IMR-90 (cell line): ENCODE data around the gene STARD3. TPM values are rescaled to one million over a fixed set of nuclear protein-coding genes. Genes with fewer than 3 reads are reported as not detected.
A peak's percentile ranks its signal among the peaks of the same experiment; 100 is the strongest.

Experiments used
- ATAC-seq: fragments of 200-7000 bp; cut with Tn5 transposase; 2 replicates; pipeline ENCODE4 v1.9.1; 2020; ENCODE audit warnings: low read depth, mild to moderate bottlenecking, moderate library complexity
- BruUV-seq: library from RNA; stranded (reverse); fragments of 400-500 nt; replicated peaks from 2 replicates; lab custom pipeline; 2021; lab: Mats Ljungman, UMichigan
- CTCF ChIA-PET: fragments of 300-600 bp; formaldehyde crosslinking; extraction: SDS; loops from one replicate; lab custom pipeline; 2021; ENCODE audit warnings: antibody characterized with exemption; lab: Yijun Ruan, JAX
- POLR2A ChIA-PET: fragments of 300-600 bp; sonication (Branson Sonifier 250); formaldehyde crosslinking; loops from one replicate; lab custom pipeline; 2022; ENCODE audit warnings: antibody characterized with exemption; ENCODE audit not compliant: unreplicated experiment; lab: Charles Lee
- DNase-seq: peaks from one replicate; pipeline ENCODE4 v3.0.0; 2013
- H2AFZ ChIP-seq: replicated peaks from 2 replicates; pipeline ENCODE3; 2013; ENCODE audit warnings: low read length, mild to moderate bottlenecking; ENCODE audit not compliant: poor library complexity
- H2AK5ac ChIP-seq: 2 replicates; pipeline ENCODE4 v1.6.1; 2013; ENCODE audit warnings: low read depth, low read length, inconsistent platforms
- H2AK9ac ChIP-seq: replicated peaks from 2 replicates; pipeline ENCODE3; 2013; ENCODE audit warnings: mild to moderate bottlenecking, low read depth, low read length, moderate library complexity; ENCODE audit not compliant: poor library complexity
- H2BK120ac ChIP-seq: 2 replicates; pipeline ENCODE4 v1.6.1; 2013; ENCODE audit warnings: low read depth, low read length, inconsistent platforms
- H2BK15ac ChIP-seq: 3 replicates; pipeline ENCODE4 v1.6.1; 2013; ENCODE audit warnings: low read depth, low read length, inconsistent platforms
- H2BK20ac ChIP-seq: 2 replicates; pipeline ENCODE4 v1.6.1; 2013; ENCODE audit warnings: low read depth, mild to moderate bottlenecking, inconsistent platforms, low read length, moderate library complexity
- H2BK5ac ChIP-seq: 2 replicates; pipeline ENCODE4 v1.6.1; 2013; ENCODE audit warnings: mild to moderate bottlenecking, low read depth, low read length, inconsistent platforms; ENCODE audit not compliant: poor library complexity, severe bottlenecking
- H3K14ac ChIP-seq: replicated peaks from 2 replicates; pipeline ENCODE4 v1.6.1; 2013; ENCODE audit warnings: low read depth, low read length, inconsistent platforms
- H3K18ac ChIP-seq: 2 replicates; pipeline ENCODE4 v1.6.1; 2013; ENCODE audit warnings: low read depth, low read length, control low read depth
- H3K23ac ChIP-seq: 2 replicates; pipeline ENCODE4 v1.6.1; 2013; ENCODE audit warnings: low read depth, low read length, inconsistent platforms
- H3K27ac ChIP-seq: 2 replicates; pipeline ENCODE4 v1.5.1; 2013; ENCODE audit warnings: mild to moderate bottlenecking, control low read depth, low read length; ENCODE audit not compliant: insufficient read depth
- H3K27me3 ChIP-seq: 2 replicates; pipeline ENCODE4 v1.6.1; 2013; ENCODE audit warnings: low read length; ENCODE audit not compliant: control insufficient read depth, insufficient read depth
- H3K36me3 ChIP-seq: 2 replicates; pipeline ENCODE4 v1.6.1; 2013; ENCODE audit warnings: low read length, mixed read lengths; ENCODE audit not compliant: control insufficient read depth, insufficient read depth
- H3K4ac ChIP-seq: 2 replicates; pipeline ENCODE4 v1.6.1; 2013; ENCODE audit warnings: low read depth, low read length, inconsistent platforms
- H3K4me1 ChIP-seq: 2 replicates; pipeline ENCODE4 v1.6.1; 2013; ENCODE audit warnings: low read length, mixed read lengths; ENCODE audit not compliant: control insufficient read depth, insufficient read depth
- H3K4me2 ChIP-seq: 2 replicates; pipeline ENCODE4 v1.6.1; 2013; ENCODE audit warnings: low read depth, mild to moderate bottlenecking, control low read depth, low read length, moderate library complexity
- H3K4me3 ChIP-seq: 2 replicates; pipeline ENCODE4 v1.5.1; 2013; ENCODE audit warnings: low read depth, mild to moderate bottlenecking, control low read depth, low read length, moderate library complexity; ENCODE audit not compliant: insufficient read depth
- H3K56ac ChIP-seq: 2 replicates; pipeline ENCODE4 v1.6.1; 2013; ENCODE audit warnings: low read length, inconsistent platforms; ENCODE audit not compliant: insufficient read depth; ENCODE audit errors: extremely low read depth
- H3K79me1 ChIP-seq, 2 experiments: 2 replicates each; pipeline ENCODE4 v1.6.1; 2013; ENCODE audit warnings: low read length in 2 of 2, inconsistent platforms in 1 of 2, low read depth in 1 of 2
- H3K9ac ChIP-seq: 2 replicates; pipeline ENCODE4 v1.6.1; 2013; ENCODE audit warnings: low read depth, low read length, control low read depth
- H3K9me1 ChIP-seq: 2 replicates; pipeline ENCODE4 v1.6.1; 2013; ENCODE audit warnings: low read length, inconsistent platforms; ENCODE audit not compliant: insufficient read depth
- H3K9me3 ChIP-seq: 2 replicates; pipeline ENCODE4 v1.6.1; 2013; ENCODE audit warnings: low read length; ENCODE audit not compliant: control insufficient read depth, insufficient read depth
- H4K20me1 ChIP-seq: 2 replicates; pipeline ENCODE4 v1.6.1; 2013; ENCODE audit warnings: low read length, inconsistent platforms; ENCODE audit not compliant: insufficient read depth
- H4K5ac ChIP-seq: 2 replicates; pipeline ENCODE4 v1.6.1; 2013; ENCODE audit warnings: mild to moderate bottlenecking, low read depth, low read length, control low read depth
- H4K8ac ChIP-seq, 2 experiments: 2 replicates each; pipeline ENCODE4 v1.6.1; 2013; ENCODE audit warnings: low read depth in 2 of 2, low read length in 2 of 2, control low read depth in 1 of 2, inconsistent platforms in 1 of 2
- H4K91ac ChIP-seq: 2 replicates; pipeline ENCODE4 v1.6.1; 2013; ENCODE audit warnings: low read depth, low read length, inconsistent platforms; ENCODE audit not compliant: insufficient read depth
- BHLHE40 ChIP-seq: fragments of 150-350 bp; IDR thresholded peaks from 2 replicates; pipeline ENCODE4 v1.6.1; 2016; ENCODE audit warnings: mild to moderate bottlenecking, low read depth, low read length
- CEBPB ChIP-seq: IDR thresholded peaks from 2 replicates; pipeline ENCODE4 v1.6.1; 2012; ENCODE audit warnings: low read depth, low read length, improper control_type of control experiment
- CHD1 ChIP-seq: IDR thresholded peaks from 2 replicates; pipeline ENCODE4 v1.6.1; 2012; ENCODE audit warnings: low read depth, low read length, improper control_type of control experiment
- FOS ChIP-seq: fragments of 150-350 bp; IDR thresholded peaks from 2 replicates; pipeline ENCODE4 v1.6.1; 2016; ENCODE audit warnings: low read depth, low read length
- MXI1 ChIP-seq: IDR thresholded peaks from 2 replicates; pipeline ENCODE4 v1.6.1; 2012; ENCODE audit warnings: low read depth, mild to moderate bottlenecking, low read length, moderate library complexity, borderline replicate concordance
- NFE2L2 ChIP-seq: fragments of 150-350 bp; IDR thresholded peaks from 2 replicates; pipeline ENCODE4 v1.6.1; 2016; ENCODE audit warnings: low read depth, mild to moderate bottlenecking, low read length
- POLR2A ChIP-seq: IDR thresholded peaks from 2 replicates; pipeline ENCODE4 v1.6.1; 2012; ENCODE audit warnings: mild to moderate bottlenecking, low read depth, low read length
- RAD21 ChIP-seq: IDR thresholded peaks from 2 replicates; pipeline ENCODE4 v1.6.1; 2012; ENCODE audit warnings: low read length, improper control_type of control experiment
- RCOR1 ChIP-seq: IDR thresholded peaks from 2 replicates; pipeline ENCODE4 v1.6.1; 2012; ENCODE audit warnings: mild to moderate bottlenecking, low read length, improper control_type of control experiment; ENCODE audit not compliant: insufficient replicate concordance
- RFX5 ChIP-seq: IDR thresholded peaks from 2 replicates; pipeline ENCODE4 v1.8.0; 2012; ENCODE audit warnings: low read depth, mild to moderate bottlenecking, low read length, moderate library complexity
- SMC3 ChIP-seq: fragments of 150-350 bp; IDR thresholded peaks from 2 replicates; pipeline ENCODE4 v1.6.1; 2016; ENCODE audit warnings: low read depth, mild to moderate bottlenecking, antibody characterized with exemption, low read length, moderate library complexity
- USF2 ChIP-seq: fragments of 150-350 bp; IDR thresholded peaks from 2 replicates; pipeline ENCODE4 v1.6.1; 2017; ENCODE audit warnings: mild to moderate bottlenecking, antibody characterized with exemption, low read length, low read depth
- WGBS, 2 experiments: methylation state at CpG; one replicate each; pipeline versions ENCODE4 v1.1.5 to v1.1.7; 2013; ENCODE audit warnings: missing lambda C conversion rate in 2 of 2; ENCODE audit not compliant: insufficient read length in 1 of 2; ENCODE audit errors: extremely low coverage in 2 of 2; 5-methylcytosine and 5-hydroxymethylcytosine counted together
- dilution Hi-C: fragments of 300-500 bp; cut with HindIII; formaldehyde crosslinking; loops from one replicate; pipeline ENCODE4 v1.14.3; 2018; ENCODE audit warnings: low sequenced_read_pairs; ENCODE audit not compliant: unreplicated experiment
- in situ Hi-C: fragments of 300-500 bp; cut with MboI; formaldehyde crosslinking; loops from 3 replicates; pipeline ENCODE4 v1.14.3; 2019; ENCODE audit warnings: low sequenced_read_pairs, inconsistent platforms, mixed read lengths
- intact Hi-C: fragments of 100-400 bp; cut with micrococcal nuclease; formaldehyde crosslinking; loops from 2 replicates; pipeline ENCODE4 v1.10.0; 2022
- polyA plus RNA-seq, 3 experiments: library from polyadenylated mRNA; depleted of rRNA; stranded (reverse); fragments of >200 nt; gene quantifications; 2 replicates each; pipeline ENCODE4 v1.2.3, GENCODE V29; 2012; ENCODE audit warnings: low replicate concordance in 1 of 3
- total RNA-seq: library from RNA; depleted of rRNA; stranded (reverse); fragments of >200 nt; gene quantifications from 2 replicates; pipeline ENCODE4 v1.2.3, GENCODE V29; 2012
- TF ChIP-seq, protein P1 (sequence below): fragments of 150-350 bp; IDR thresholded peaks from 2 replicates; pipeline ENCODE4 v1.6.1; 2016; ENCODE audit warnings: low read depth, mild to moderate bottlenecking, low read length, moderate library complexity, borderline replicate concordance
- TF ChIP-seq, protein P2 (sequence below): conservative IDR thresholded peaks from 2 replicates; pipeline ENCODE4 v1.5.1; 2012; ENCODE audit warnings: mild to moderate bottlenecking, low read depth, low read length, improper control_type of control experiment

Gene STARD3
- total and polyA plus RNA-seq, 2 of the 4 experiments (the other 2 are of a cell fraction), result 8.1 to 50.4 TPM

GRCh38 chr17:39622380-39623006 lies 14.5 kb upstream of the STARD3 start:
- Histone ChIP-seq H2BK15ac (no peak overlapping the region), H4K91ac (no peak overlapping the region), H3K23ac (no peak overlapping the region), H2BK5ac (no peak overlapping the region), H3K9ac (0 out of 2 replicates have a peak overlapping the region, but pooled peaks have one; percentile 3), H3K27me3 (peaks cover 52% of the 10 kb centered on the region), H2AK9ac (no peak overlapping the region), H2BK120ac (no peak overlapping the region), H3K56ac (no peak overlapping the region; the same call in 1 of the 2 replicates), H3K4ac (no peak overlapping the region), H2AK5ac (no peak overlapping the region), H3K4me3 (no peak overlapping the region), H4K8ac (no peak overlapping the region), H4K5ac (no peak overlapping the region), H4K20me1 (no peaks in the 10 kb centered on the region), H3K79me1 (no peaks in the 10 kb centered on the region), H3K36me3 (no peaks in the 10 kb centered on the region), H3K9me1 (no peaks in the 10 kb centered on the region), H3K4me1 (peaks cover 3% of the 10 kb centered on the region; the same call in 1 of the 2 replicates), H3K27ac (no peak overlapping the region), H2BK20ac (no peak overlapping the region), H3K18ac (no peak overlapping the region), H2AFZ (no peak overlapping the region), H3K4me2 (peak overlapping the region; percentile 74), H3K14ac (no peak overlapping the region), H3K9me3 (no peaks in the 10 kb centered on the region)
- ATAC-seq, result no peak
- intact Hi-C loops (loop anchor here (1.0 to 10.0 kb wide), 5 partner anchors 50 to 362 kb away; partner anchors contain the start of gene PSMD3), dilution Hi-C loops (no loop called here), in situ Hi-C loops (loop anchor here (5.0 kb wide), 1 partner anchor 80 kb away; no protein-coding TSS in a partner anchor)
- 83% methylated on average over 2 of the region's 16 CpGs; no CpG with 5 or more reads in 1 of the 2 experiments for WGBS, 2 experiments
- POLR2A ChIA-PET, result no interaction called here
- TF ChIP-seq BHLHE40 (no peak), MXI1 (no peak), POLR2A (no peak), CHD1 (no peak), USF2 (no peak), CEBPB (no peak), SMC3 (no peak), NFE2L2 (no peak), RAD21 (no peak), FOS (no peak), RCOR1 (no peak), RFX5 (no peak)
- TF ChIP-seq, protein P1, sequence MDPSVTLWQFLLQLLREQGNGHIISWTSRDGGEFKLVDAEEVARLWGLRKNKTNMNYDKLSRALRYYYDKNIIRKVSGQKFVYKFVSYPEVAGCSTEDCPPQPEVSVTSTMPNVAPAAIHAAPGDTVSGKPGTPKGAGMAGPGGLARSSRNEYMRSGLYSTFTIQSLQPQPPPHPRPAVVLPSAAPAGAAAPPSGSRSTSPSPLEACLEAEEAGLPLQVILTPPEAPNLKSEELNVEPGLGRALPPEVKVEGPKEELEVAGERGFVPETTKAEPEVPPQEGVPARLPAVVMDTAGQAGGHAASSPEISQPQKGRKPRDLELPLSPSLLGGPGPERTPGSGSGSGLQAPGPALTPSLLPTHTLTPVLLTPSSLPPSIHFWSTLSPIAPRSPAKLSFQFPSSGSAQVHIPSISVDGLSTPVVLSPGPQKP, result no peak
- TF ChIP-seq, protein P2, sequence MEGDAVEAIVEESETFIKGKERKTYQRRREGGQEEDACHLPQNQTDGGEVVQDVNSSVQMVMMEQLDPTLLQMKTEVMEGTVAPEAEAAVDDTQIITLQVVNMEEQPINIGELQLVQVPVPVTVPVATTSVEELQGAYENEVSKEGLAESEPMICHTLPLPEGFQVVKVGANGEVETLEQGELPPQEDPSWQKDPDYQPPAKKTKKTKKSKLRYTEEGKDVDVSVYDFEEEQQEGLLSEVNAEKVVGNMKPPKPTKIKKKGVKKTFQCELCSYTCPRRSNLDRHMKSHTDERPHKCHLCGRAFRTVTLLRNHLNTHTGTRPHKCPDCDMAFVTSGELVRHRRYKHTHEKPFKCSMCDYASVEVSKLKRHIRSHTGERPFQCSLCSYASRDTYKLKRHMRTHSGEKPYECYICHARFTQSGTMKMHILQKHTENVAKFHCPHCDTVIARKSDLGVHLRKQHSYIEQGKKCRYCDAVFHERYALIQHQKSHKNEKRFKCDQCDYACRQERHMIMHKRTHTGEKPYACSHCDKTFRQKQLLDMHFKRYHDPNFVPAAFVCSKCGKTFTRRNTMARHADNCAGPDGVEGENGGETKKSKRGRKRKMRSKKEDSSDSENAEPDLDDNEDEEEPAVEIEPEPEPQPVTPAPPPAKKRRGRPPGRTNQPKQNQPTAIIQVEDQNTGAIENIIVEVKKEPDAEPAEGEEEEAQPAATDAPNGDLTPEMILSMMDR, result no peak
- BruUV-seq, result no TSS peak
- CTCF ChIA-PET, result interaction anchor here (1.0 to 1.5 kb wide), 8 partner anchors 8 to 108 kb away, joined by 3 to 11 read pairs (median 6); partner anchors contain the start of genes MIEN1 and TCAP
- DNase-seq, result no peak
